Thoracic aorta (tissue), 2 donors: ENCODE results near the gene PRKCZ. TPM values are rescaled to one million over a fixed set of nuclear protein-coding genes. Genes with fewer than 3 reads are reported as not detected.

Experiments used
- ATAC-seq: fragments of 150-250 bp; one replicate; pipeline ENCODE4 v1.8.0; 2017; ENCODE audit warnings: low read depth; ENCODE audit not compliant: insufficient number of reproducible peaks, low FRiP score
- DNase-seq: peaks from one replicate; pipeline ENCODE4 v3.0.0-alpha.2; 2020; ENCODE audit warnings: low spot score
- H3K27ac ChIP-seq, 2 donors: fragments of 200-600 bp; sonication (generic); 1 replicate in 1 of 2; 2 replicates in 1 of 2; pipeline ENCODE4 v1.5.1; 2016; ENCODE audit warnings: mild to moderate bottlenecking in 2 of 2, moderate library complexity in 2 of 2
- H3K27me3 ChIP-seq: fragments of 200-600 bp; sonication (generic); replicated peaks from 2 replicates; pipeline ENCODE4 v1.6.0; 2016; ENCODE audit warnings: mild to moderate bottlenecking; ENCODE audit not compliant: insufficient read depth
- H3K36me3 ChIP-seq: fragments of 200-600 bp; sonication (generic); one replicate; pipeline ENCODE4 v1.5.1; 2016
- H3K4me1 ChIP-seq, 2 donors: fragments of 200-600 bp; sonication (generic); 1 replicate in 1 of 2; 2 replicates in 1 of 2; pipeline versions ENCODE4 v1.5.1 to v1.6.0; 2016; ENCODE audit warnings: low read depth in 2 of 2, mild to moderate bottlenecking in 1 of 2; ENCODE audit not compliant: control insufficient read depth in 1 of 2
- H3K4me3 ChIP-seq: fragments of 200-600 bp; sonication (generic); 2 replicates; pipeline ENCODE4 v1.5.1; 2016; ENCODE audit warnings: mild to moderate bottlenecking
- H3K9me3 ChIP-seq: fragments of 200-600 bp; sonication (generic); 2 replicates; pipeline ENCODE4 v1.5.1; 2016
- CTCF ChIP-seq: fragments of 200-600 bp; sonication (generic); IDR thresholded peaks from one replicate; pipeline ENCODE4 v1.5.1; 2019; ENCODE audit warnings: antibody characterized with exemption
- total RNA-seq, 2 donors: library from RNA; depleted of rRNA; stranded (reverse); fragments of >200 nt; gene quantifications; one replicate each; pipeline versions ENCODE4 v1.1.0 to v1.2.3, GENCODE V29; 2016

The PRKCZ gene
- total RNA-seq, 2 donors from 2014 or later = 0.68 TPM; not detected in 1

GRCh38 chr1:2041887-2042286 lies 8.3 kb upstream of the PRKCZ start:
- DNase-seq (no peak), ATAC-seq (no peak)
- H3K9me3 ChIP-seq = peaks cover 4% of the 10 kb centered on the region
- H3K4me1 ChIP-seq = peaks cover 0 to 11% of the 10 kb centered on the region in 2 donors
- no peaks in the 10 kb centered on the region for H3K27me3 ChIP-seq
- H3K36me3 ChIP-seq = no peaks in the 10 kb centered on the region
- no peak overlapping the region for H3K4me3 ChIP-seq
- TF ChIP-seq CTCF = no peak
- no peak overlapping the region for H3K27ac ChIP-seq

DNA sequence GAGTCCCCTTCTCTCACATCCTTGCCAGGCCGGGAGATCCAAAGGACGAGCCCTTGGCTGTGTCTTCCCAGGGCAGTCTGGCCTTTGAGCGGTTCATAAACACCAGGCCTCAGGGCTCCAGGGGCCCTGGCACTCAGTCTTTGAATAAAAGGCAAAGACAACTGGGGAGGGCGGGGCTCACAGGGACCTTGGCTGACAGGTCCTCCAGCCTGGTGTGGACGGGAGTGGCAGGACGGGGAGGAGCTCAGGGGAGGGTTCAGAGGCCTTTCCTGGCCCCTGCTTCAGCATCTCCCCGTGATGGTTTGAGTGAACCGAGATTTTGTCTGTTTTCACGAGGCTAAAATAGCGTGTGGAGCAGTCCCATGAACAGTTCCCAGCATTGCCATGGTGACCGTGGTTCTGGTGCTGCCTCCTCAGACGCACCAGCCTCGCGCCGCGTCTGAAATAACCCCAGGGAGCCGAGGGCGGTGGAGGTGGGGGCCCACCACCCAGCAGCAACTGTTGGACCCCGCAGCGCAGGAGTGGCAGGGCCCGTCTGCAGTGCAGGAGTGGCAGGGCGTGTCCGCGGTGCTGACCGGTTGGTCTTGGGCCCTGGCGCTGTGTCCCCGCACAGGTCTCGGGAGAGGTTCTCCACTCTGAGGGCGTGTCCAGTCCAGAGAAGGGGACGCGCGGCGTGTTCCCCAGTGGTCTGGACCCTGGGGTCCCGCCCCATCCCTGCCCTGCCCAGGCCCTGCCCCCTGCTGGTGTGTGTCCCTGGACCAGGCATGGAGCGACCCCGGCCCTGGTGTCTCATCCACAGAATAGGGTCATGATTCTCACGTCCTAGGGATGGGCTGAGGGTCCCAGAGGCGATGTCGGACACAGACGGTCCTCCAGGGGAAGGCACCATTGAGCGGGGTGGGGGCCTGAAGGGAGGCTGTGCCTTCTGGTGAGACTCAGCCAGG lies 7.1 kb upstream of the PRKCZ start:
- Histone ChIP-seq H3K4me3 (no peak overlapping the region), H3K36me3 (no peaks in the 10 kb centered on the region), H3K27me3 (no peaks in the 10 kb centered on the region), H3K9me3 (peaks cover 4% of the 10 kb centered on the region), H3K4me1 (peaks cover 0 to 11% of the 10 kb centered on the region in 2 donors), H3K27ac (no peak overlapping the region)
- DNase-seq (no peak), ATAC-seq (no peak)
- TF ChIP-seq CTCF = no peak

DNA sequence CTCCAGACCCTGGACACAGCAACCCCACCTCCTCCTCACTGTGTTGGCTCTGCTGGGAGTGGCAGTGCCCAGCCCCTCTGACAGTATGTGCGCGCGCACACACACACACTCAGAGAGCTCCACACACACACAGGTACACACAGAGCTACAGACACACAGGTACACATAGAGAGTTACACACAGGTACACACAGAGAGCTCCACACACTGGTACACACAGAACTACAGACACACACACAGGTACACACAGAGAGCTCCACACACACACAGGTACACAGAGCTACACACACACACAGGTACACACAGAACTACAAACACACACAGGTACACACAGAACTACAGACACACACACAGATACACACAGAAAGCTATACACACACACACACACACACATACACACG lies 6.3 kb upstream of the PRKCZ start:
- H3K9me3 ChIP-seq = no peaks in the 10 kb centered on the region
- no peak for TF ChIP-seq CTCF
- H3K27ac ChIP-seq = no peak overlapping the region
- ATAC-seq (no peak), DNase-seq (no peak)
- peaks cover 0 to 11% of the 10 kb centered on the region in 2 donors for H3K4me1 ChIP-seq
- H3K27me3 ChIP-seq = no peaks in the 10 kb centered on the region
- no peak overlapping the region for H3K4me3 ChIP-seq
- no peaks in the 10 kb centered on the region for H3K36me3 ChIP-seq

- Histone ChIP-seq H3K27ac (no peak overlapping the region), H3K4me1 (peaks cover 0 to 16% of the 10 kb centered on the region in 2 donors), H3K36me3 (no peaks in the 10 kb centered on the region), H3K4me3 (peak overlapping the region; percentile 39), H3K27me3 (no peaks in the 10 kb centered on the region), H3K9me3 (no peaks in the 10 kb centered on the region)
- ATAC-seq (no peak), DNase-seq (no peak)
- TF ChIP-seq CTCF = peak; percentile 54
These were observed 5.5 kb upstream of the PRKCZ start for GRCh38 chr1:2044510-2045319.
